Cerebellar nuclear complex (tissue), 1 donor: ENCODE measurements around the gene ATP6V1G2.
"Not testable (repeated sequence)": the region's sequence is repeated elsewhere in the genome, so short reads cannot be mapped to it uniquely, and the experiment has no call there.

Source experiments
- DNase-seq, 2 experiments: peaks; one replicate each; lab custom pipeline; 2025; lab: John Stamatoyannopoulos, UW

ATP6V1G2 gene

DNA sequence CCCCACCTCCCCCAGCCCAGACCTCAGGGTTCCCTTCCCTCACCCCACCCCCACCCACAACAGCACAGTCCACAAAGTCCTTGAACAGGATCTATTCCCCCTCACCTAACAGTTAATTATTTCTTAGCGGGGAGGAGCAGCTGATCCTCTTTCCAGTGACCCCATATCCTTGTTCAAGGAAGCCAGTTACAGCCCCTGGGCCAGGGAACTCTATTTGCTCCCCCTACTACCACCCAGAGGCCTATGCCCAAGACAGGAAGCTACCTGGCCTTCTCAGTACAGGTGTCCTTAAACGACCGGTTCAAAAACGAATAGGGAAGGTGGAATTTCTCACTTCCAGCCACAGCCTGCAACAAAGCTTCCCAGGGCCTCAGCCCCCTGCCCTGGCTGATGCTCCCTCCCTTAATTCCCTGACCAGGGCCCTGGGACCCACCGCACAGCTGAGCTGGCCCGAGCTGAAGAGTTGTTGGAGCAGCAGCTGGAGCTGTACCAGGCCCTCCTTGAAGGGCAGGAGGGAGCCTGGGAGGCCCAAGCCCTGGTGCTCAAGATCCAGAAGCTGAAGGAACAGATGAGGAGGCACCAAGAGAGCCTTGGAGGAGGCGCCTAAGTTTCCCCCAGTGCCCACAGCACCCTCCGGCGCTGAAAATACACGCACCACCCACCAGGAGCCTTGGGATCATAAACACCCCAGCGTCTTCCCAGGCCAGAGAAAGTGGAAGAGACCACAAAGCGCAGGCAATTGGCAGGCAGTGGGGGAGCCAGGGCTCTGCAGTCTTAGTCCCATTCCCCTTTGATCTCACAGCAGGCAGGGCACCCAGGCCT, 16.9 kb downstream of the ATP6V1G2 start:
- DNase-seq = no peak

DNA sequence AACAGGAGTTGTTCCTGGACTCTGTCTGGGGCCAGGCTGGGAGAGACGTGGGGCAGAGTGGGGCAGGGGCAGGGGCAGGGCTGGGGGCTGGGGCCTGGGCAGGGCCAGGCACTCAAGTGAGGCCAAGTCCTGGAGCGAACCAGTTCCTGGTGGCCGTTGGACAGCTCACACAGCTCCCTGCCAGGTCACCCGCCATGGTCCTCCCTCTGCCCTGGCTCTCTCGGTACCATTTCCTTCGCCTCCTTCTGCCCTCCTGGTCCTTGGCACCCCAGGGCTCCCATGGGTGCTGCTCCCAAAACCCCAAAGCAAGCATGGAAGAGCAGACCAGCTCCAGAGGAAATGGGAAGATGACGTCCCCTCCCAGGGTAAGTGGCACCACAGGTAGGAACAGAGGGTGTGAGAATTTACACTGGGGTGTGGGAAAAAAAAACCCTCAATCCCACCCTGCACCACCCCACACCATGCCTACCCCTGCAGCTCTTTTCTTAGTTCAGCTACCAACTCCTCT, 17.5 kb downstream of the ATP6V1G2 start, which contains the start of gene MCCD1:
TSS of gene MCCD1 (plus strand) at position 142 of the 508 bp plus-strand sequence. CDS start at position 195, 53 bp downstream.
- DNase-seq = no peak

DNA sequence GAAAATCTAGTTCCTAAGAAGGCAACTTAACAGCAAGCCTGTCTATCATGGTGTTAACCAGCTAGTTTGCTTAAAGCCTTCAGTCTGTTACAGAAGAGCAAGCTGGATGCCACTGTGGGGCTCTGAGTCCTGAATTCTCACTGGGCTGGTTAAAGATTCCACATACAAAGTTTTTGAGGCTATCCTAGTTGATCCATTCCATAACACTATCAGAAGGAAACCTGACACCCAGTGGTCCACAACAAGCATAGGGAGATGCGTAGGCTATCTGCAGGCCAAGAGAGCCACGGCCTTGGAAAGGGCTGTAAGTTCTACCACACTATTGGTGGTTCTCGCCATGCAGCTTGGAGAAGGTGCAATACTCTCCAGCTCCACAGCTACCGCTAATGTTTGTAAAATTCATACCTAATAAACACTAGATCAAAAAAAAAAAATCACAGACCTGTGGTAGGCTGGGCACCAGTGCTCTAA, 18.1 kb downstream of the ATP6V1G2 start:
- DNase-seq = no peak

DNA sequence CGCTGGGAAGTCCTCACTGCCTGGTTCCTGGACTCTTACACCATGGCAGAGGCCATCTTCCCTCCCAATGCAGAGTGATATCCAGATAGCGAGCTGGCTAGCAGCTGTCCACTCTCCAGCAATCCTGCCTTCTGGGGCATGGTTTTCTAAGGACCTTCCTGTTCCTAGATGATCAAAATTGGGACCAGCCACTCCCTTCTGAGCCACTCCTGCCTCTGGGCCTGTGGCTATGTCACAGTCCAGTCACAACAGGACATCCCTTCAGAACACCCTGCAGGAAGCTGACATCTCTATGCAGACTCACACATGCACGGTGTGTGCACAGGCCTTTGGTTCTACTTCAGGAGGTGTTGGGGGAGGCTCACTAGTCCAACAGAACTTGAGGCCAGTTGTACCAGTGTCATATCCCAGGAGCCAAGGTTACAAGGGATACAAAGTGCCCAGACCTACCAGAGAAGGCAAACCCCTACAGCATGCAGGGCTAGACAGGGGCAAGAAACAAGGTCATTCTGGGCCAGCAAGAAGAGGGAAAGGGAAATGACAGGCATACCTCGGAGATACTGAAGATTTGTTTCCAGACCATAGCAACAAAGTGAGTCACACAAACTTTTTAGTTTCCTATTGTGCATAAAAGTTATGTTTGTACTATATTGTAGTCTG, 20.3 kb downstream of the ATP6V1G2 start:
- no peak for DNase-seq

DNA sequence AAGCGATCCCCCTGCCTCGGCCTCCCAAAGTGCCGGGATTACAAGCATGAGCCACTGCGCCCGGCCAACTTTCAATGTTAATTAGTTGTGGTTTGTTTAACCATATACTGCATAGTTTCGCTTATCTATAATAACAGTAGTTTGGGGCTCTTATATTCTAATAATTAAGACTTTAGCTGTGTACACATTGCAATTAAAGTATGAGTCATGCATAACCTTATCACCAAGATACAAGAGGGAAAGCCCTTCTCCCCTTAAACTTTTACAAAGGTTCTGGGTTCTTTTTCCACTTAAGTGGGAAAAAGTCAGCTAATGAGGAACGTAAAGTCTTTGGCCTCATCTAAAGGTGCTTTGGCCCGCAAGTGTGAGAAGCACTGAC, 20.9 kb downstream of the ATP6V1G2 start:
- no peak for DNase-seq

DNA sequence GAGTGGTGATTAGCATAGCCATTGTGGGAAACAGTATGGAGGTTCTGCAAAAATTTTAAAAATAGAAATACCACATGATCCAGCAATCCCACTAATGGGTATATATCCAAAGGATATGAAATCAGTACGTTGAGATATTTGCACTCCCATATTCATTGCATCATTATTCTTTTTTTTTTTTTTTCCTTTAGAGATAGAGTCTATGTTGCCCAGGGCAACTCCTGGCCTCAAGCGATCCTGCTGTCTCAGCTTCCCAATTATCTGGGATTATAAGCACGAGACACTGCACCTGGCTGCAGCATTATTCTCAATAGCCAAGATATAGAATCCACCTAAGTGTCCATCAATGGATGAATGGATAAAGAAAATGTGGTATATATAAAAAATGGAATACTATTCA, 24.6 kb downstream of the ATP6V1G2 start:
- no peak for DNase-seq

DNA sequence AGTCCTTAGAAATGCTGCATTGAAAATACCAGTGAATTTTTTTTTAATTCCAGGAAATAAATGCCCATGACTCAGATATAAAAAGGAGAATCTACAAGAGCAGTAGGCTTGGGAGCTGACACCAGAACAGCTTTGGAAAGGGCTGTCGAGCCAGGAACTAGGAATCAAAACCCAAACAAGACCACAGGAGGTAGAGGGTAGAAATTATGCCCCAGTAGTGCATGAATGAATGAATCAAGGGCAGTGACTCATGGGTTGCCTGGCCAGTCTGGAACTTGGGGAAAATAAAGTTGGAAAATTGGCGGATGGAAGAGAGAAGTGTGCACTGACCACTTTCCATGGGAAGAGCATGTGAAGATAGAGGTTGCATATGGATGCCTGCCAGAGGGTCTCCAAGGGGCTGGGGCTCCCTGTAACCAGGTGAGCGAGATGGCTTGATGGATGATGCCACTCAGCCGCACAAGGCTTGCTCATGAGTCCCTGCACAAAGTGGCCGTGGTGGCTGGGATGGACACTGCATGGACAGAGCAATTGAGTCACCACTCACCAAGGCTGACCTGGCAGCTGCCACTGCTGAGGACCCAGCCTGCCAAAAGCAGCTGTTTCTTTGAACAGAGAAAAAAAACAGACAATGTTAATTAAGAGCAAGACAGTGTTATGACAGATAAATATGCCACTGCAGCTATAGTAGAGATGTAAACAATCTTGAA, 32.8 kb downstream of the ATP6V1G2 start:
- DNase-seq = no peak

DNA sequence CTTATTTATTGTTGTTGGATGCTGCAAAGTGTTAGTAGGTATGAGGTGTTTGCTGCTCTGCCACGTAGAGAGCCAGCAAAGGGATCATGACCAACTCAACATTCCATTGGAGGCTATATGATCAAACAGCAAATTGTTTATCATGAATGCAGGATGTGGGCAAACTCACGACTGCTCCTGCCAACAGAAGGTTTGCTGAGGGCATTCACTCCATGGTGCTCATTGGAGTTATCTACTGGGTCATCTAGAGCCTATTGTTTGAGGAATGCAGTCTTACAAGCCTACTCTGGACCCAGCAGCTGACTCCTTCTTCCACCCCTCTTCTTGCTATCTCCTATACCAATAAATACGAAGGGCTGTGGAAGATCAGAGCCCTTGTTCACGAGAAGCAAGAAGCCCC, 36.4 kb downstream of the ATP6V1G2 start:
- no peak for DNase-seq

DNA sequence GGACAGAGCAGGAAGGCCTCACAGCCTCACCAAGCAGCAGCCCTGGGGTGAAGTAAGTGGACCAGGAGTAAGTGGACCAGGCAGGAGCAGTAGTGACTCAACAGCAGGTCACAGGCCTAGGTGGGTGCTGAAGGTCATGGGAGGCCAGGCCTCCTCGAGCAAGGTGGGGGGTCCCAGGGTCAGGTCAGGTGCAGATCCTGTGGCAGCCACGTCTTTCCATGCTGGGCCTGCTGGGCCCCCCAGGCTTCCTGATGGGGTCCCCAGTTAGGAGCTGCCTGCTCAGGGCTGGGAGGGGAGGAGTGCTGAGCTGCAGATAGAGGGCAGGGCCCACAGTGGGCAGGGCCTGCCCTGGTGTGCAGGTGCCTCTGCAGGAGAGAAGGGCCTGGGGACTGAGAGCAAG, 37.4 kb downstream of the ATP6V1G2 start:
- DNase-seq = not testable (repeated sequence)

DNA sequence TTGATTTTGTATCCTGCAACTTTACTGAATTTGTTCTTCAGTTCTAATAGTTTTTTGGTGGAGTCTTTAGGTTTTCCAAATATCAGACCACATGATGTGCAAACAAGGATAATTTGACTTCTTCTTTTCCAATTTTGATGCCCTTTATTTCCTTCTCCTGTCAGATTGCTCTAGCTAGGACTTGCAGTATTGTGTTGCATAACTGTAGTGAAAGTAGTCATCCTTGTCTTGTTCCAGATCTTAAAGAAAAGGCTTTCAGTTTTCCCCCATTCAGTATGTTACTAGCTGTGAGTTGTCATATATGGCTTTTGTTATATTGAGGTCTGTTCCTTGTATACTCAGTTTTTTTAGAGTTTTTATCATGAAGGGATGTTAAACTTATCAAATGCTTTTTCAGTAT, 43.8 kb downstream of the ATP6V1G2 start:
- DNase-seq = no peak

DNA sequence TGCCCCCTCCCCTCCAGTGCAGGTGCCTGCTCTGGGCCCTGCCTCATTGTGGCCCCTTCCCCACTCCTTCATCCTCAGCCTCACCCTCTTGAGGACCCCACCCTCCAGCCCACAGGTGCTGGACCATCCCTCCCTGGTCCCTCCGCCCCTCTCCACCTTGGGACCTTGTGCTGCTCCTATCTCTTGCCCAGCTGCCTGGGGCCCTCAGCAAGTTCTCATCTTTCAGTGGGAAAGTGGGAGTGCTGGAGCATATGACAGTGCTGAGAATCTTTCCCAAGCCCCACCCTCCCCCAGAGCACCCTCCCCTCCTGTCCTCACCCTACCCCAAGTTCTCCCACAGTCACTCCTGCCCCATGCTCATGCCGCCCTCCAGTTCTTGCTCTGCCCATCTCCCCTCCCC, 46.8 kb downstream of the ATP6V1G2 start:
- not testable (repeated sequence) for DNase-seq

DNA sequence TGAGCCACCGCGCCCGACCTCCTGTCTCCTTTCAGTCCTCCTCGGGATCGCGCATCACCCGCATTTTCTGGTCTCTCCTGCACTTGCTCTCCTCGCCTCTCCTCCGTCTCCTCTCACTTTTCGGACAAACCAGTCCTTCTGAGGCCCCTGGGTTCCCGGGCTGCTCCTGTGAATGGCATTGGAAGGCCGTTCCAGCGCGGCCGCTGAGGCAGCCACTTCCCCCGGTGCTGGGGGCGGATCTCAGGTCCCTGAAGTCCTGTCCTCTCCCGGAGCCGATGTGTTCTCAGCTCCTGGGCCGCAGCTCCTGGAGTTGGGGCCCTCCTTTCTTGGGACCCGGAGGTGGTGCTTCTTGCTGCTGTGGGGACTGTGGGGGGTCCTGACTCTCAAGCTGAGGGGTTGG, 47.7 kb downstream of the ATP6V1G2 start:
- no peak for DNase-seq

DNA sequence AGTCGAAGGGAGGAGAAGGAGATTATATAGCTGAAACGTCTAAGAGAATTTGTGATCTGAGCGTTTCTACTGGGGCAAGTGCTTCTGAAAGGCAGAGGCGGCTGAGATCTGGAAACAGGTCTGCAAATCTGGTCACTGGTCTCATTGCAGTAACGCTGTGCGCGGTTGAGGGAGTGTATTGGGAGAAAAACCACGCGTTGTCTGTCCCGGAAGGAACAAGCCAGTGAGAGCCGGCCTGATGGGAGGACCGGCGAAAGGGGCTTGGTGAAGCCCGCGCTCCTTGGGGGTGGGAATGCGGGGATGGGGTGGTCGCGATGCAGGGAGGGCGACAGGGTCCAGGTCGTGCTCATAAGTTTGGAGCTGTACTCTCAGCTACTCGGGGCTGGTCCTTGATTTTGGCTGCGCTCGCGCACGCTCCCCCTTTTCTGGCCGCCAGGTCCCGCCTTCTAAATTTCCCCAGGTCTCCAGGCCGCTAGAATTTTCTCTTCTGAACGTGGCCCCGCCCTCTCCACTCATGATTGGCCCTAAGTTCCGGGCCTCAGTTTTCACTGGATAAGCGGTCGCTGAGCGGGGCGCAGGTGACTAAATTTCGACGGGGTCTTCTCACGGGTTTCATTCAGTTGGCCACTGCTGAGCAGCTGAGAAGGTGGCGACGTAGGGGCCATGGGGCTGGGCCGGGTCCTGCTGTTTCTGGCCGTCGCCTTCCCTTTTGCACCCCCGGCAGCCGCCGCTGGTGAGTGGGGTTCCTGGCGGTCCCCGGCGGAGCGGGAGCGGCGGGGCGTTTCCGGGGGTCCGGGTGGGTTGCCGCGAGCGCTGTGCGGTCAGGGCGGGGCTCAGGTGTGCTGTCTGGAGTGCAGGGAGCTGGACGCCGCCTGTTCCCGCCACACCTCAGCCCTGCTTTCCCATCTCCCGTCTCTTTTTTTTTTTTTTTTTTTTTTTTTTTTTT, 48.6 kb downstream of the ATP6V1G2 start, which contains the start of gene MICB:
TSS of gene MICB (plus strand) at position 615 of the 946 bp plus-strand sequence. CDS start at position 664, 49 bp downstream.
- peak in 1 of 2 experiments; percentile 6 for DNase-seq

DNA sequence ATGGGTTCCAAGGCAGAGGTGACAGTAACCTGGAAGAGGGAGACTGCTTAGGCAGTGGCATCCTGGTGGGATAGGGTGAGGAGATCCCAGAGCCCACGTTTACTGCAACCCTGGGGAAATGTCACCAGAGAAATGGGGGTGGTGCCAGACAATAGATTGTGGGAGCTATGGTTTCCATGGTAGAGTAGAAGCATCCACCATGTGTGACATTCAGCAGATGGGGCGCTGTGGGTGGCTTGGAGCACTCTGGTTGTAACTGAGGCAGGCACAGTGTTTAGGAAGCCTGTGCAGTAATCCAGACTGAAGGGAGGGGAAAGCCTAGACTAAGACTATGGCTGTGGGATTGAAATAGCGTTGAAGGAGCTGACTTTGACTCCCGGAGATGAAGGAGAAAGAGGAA, 49.6 kb downstream of the ATP6V1G2 start:
- DNase-seq = not testable (repeated sequence)

DNA sequence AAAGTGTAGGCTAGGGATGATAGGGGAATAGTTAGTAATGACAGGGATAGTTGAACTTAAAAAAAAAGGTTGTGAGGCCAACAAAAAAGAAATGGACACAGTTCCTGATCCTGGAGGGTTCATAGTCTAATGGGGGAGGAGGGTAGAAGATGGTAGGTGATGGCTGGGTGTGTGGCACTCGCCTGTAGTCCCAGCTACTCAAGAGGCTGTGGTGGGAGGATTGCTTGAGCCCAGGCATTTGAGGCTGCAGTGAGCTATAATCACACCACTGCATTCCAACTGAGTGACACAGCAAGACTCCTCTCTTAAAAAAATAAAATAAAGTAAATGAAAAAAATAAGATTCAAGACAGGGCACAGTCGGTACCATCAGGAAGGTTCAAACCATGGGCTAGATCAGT, 50.8 kb downstream of the ATP6V1G2 start:
- no peak for DNase-seq
